ENCODE data around the gene DRC7.

DNA sequence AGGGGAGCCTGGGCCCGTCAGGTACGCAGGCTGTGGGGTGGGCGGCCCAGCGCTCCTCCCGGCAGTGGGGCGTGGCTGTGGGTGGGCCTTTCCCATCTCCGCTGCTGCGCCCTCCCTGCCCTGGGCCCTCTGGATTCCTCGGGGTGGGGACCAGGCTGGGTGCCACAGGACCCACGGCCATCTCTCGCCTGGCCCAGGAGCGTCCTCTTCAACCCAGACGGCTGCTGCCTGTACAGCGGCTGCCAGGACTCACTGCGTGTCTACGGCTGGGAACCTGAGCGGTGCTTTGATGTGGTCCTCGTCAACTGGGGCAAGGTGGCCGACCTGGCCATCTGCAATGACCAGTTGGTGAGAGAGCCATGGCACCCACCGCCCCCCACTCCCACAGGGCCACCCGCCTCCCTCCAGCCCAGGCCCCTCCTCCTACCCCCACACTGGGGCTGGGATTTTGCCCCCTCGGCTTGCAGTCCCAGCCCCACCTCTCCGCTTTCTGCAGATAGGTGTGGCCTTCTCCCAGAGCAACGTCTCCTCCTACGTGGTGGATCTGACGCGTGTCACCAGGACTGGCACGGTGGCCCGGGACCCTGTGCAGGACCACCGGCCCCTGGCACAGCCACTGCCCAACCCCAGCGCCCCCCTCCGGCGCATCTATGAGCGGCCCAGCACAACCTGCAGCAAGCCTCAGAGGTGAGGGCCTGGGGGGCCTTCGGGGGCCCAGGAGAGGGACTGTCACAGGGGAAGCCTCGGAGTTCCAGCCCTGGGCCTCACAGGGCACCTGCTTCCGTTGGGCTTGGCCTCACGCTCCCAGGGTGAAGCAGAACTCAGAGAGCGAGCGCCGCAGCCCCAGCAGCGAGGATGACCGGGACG, 58.2 kb downstream of the DRC7 start:
- TF ChIP-seq, protein P1, sequence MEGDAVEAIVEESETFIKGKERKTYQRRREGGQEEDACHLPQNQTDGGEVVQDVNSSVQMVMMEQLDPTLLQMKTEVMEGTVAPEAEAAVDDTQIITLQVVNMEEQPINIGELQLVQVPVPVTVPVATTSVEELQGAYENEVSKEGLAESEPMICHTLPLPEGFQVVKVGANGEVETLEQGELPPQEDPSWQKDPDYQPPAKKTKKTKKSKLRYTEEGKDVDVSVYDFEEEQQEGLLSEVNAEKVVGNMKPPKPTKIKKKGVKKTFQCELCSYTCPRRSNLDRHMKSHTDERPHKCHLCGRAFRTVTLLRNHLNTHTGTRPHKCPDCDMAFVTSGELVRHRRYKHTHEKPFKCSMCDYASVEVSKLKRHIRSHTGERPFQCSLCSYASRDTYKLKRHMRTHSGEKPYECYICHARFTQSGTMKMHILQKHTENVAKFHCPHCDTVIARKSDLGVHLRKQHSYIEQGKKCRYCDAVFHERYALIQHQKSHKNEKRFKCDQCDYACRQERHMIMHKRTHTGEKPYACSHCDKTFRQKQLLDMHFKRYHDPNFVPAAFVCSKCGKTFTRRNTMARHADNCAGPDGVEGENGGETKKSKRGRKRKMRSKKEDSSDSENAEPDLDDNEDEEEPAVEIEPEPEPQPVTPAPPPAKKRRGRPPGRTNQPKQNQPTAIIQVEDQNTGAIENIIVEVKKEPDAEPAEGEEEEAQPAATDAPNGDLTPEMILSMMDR (conservative IDR thresholded peaks at IDR 0.05; ENCODE audit: low read depth, low read length), result no peak
- TF ChIP-seq EZH2phosphoT487 (IDR thresholded peaks at IDR 0.05; ENCODE audit: borderline replicate concordance, low read length) (no peak), EZH2 (IDR thresholded peaks at IDR 0.05; ENCODE audit: low read length, unreplicated experiment) (no peak)

Data from PC-3 (cell line).